Transverse colon (tissue), 4 donors: ENCODE data around the gene PPIL1.

Source experiments
- CTCF ChIP-seq, 5 experiments: fragments of 200-600 bp in 3 of 5; fragments of 450-650 bp in 2 of 5; sonication (generic) in 3 of 5; IDR thresholded peaks; 1 replicate in 2 of 5; 2 replicates in 3 of 5; pipeline ENCODE4 v1.5.1; 2016 to 2017; ENCODE audit warnings: antibody characterized with exemption in 5 of 5, inconsistent platforms in 3 of 5, mild to moderate bottlenecking in 2 of 5, moderate library complexity in 1 of 5
- EP300 ChIP-seq: sonication (generic); formaldehyde crosslinking; IDR thresholded peaks from one replicate; pipeline ENCODE4 v1.6.1; 2017; ENCODE audit warnings: antibody characterized with exemption, low read depth
- POLR2A ChIP-seq: fragments of 450-650 bp; IDR thresholded peaks from one replicate; pipeline ENCODE4 v1.6.1; 2016; ENCODE audit warnings: antibody characterized with exemption, mild to moderate bottlenecking, moderate library complexity
- POLR2AphosphoS5 ChIP-seq, 3 donors: sonication (generic); formaldehyde crosslinking; IDR thresholded peaks; one replicate each; pipeline ENCODE4 v1.6.1; 2016; ENCODE audit warnings: antibody characterized with exemption in 3 of 3

- TF ChIP-seq CTCF (IDR thresholded peaks at IDR 0.05) (no peak), POLR2A (no peak), EP300 (no peak), POLR2AphosphoS5 (IDR thresholded peaks at IDR 0.05) (no peak)
These were observed 33.9 kb downstream of the PPIL1 start for GRCh38 chr6:36840432-36841403.
